HG03520 (cell line): ENCODE measurements around the gene LRRIQ3.
"Not testable (repeated sequence)": the region's sequence is repeated elsewhere in the genome, so short reads cannot be mapped to it uniquely, and the experiment has no call there.

Experiments used
- ATAC-seq: cut with Tn5 transposase; IDR thresholded peaks from one replicate; pipeline ENCODE4 v1.9.1; 2021; ENCODE audit warnings: mild to moderate bottlenecking, moderate library complexity; ENCODE audit not compliant: unreplicated experiment

The LRRIQ3 gene, protein sequence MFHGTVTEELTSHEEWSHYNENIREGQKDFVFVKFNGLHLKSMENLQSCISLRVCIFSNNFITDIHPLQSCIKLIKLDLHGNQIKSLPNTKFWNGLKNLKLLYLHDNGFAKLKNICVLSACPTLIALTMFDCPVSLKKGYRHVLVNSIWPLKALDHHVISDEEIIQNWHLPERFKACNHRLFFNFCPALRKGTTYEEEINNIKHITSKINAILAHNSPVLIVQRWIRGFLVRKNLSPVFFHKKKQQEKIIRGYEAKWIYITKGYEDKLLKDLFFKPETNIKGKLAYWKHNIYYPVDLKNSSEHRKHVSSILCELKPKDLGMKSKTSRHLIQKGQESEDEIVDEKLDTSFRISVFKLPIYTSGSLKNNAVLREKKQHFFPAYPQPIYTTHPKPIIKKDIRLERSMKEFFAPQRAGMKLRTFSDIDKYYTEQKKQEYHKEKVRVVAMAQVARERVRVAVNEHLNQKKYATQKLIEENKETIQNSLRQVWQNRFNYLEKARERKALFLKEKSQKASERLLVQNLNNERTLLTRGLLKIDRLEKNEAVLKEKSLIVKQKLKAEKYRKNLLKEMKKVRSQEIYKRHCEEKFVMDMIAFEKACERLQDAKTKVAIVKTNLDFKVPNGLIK

DNA sequence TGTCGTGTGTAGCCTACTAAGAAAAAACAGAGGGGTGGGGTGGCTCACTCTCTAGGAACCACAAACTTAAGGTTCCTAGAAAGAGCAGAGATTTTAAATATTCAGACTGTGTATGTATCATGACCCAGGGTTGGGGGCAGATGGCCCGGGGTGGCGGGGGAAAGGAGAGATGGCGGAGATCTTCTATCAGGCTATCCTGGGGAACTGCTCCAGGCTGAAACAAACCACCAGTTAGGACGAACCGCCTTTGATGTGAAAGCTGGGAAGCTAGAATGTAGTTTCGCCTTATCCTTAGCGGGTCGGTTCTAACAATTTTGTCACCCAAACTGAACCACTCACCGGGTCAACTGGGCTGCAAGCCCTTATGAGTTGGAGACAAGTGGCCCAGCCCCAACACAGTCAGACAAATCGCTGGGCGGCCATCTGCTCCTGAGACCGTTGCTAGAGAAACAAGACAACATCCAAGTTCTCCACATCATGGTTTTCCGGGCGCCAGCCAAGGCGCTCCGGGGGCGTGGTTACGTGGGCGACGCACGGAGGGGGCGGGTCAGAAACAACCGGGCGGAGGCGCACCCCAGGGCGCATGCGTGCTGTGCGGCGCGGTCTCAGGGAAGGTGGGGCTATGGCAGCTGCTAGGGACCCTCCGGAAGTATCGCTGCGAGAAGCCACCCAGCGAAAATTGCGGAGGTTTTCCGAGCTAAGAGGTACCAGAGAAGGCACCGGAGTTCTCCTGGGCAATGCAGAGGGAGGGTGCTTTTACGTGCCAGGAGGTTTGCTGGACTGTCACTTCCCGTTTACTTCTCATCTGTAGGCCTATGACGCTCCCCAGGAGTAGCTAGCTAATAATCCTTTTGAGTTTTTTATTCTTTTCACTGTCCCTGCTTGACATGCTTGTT, at the start of gene LRRIQ3, which contains the start of gene FPGT:
Gene LRRIQ3 (minus strand): TSS at position 520 of the 896 bp plus-strand sequence. CDS start 14,492 bp downstream, outside the sequence.
Gene FPGT (plus strand): TSS at position 586 of the 896 bp plus-strand sequence. CDS start 37 bp downstream, at position 623.
- peak; percentile 92 for ATAC-seq

DNA sequence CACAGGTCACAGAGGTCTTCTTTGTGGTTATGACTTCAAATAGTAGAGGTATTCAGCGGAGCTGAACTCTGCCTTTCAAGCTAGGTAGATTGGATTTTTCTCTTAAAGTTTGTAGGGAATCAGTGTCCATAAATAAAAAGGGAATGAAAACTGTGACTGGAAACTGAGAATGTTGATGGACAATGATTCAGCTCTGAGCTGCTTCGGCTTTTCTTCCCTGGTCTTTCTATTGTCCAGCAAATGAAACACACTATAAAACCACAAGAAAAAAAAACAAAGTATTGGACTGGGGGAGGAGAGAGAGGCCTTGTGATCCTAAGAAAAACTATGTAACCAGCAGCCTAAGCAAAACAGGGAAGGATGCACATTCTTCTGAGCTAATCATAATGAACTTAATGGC, 48.3 kb upstream of the LRRIQ3 start:
- ATAC-seq, result no peak

DNA sequence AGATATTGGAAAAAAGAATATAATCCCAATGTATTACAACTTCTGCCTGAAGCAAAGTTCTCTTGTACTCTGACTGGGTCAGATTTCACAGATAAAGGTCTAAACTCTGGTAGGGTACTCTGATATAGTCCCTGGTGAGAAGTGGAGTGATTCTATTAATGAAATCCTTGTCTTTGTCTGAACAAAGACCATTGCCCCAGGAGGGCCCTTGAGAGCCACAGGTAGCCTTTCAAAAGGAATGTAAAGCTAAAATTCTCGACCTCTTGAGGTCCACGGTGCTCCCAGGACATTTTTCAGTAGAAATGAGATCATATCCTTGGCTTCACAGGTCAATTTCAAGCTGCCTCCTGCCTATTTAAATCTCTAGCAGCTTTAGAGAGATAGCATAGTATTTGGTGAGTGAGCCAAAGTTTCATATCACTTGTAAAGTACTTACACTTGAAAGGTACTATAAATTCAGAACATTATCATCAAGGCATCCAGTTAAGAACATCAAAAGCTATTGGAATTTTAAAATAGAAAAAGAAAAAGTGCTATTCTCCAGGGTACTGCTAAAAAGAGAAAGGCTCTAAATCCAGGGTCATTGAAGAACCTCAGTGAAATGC, 47.3 kb upstream of the LRRIQ3 start:
- no peak for ATAC-seq

DNA sequence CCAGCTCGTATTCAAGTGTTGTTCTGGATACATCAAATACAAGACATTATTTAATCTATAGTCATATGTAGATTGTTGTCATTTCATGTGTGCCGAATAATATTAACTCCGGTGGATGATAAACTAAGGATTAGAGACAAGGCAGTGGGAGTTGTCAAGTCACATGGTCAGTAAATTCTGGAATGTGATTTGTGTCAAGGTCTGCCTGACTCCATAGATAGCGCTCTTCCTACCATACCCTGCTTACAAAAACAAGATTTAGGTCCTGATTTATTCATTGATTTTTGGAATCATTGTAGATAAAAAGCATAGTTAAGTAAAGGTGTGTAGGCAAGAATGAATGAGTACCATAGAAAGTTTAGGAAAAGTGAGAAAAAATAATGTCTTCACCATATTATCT, 39.8 kb upstream of the LRRIQ3 start:
- no peak for ATAC-seq

DNA sequence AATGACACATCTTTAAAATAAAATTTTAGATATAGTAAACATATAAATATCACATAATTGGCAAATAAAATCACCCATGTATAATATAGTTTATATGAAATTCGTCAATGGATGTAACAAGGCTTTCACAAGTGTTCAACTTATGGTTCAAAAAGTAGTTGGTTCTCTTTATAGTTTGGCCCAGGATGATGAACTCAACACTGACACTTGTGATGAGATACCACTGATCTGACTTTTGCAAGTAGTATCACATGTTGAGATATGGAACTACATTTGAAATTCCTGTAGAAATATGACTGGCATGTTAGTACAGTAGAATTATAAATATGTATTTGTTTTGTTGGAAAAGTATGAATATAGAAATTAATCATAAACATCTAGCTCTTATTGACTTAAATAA, 39.1 kb upstream of the LRRIQ3 start:
- no peak for ATAC-seq

DNA sequence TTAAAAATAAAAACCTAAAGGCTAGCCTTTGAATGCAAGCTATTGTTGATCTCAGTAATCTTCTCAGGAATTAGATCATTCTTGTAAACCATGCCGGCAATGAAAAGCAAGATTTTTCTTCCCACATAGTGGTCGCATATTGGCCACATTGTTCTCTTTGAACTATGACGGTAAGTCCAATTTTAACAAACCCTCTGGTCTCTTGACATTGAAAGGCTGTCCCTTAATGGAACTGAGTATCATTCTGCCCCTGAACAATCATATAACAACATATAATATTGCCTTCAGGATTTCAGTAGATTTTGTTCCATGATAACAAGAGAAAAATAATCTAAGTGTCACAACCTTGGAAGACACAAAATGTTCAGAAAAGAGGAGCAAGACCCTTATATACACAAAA, 38.5 kb upstream of the LRRIQ3 start:
- no peak for ATAC-seq

DNA sequence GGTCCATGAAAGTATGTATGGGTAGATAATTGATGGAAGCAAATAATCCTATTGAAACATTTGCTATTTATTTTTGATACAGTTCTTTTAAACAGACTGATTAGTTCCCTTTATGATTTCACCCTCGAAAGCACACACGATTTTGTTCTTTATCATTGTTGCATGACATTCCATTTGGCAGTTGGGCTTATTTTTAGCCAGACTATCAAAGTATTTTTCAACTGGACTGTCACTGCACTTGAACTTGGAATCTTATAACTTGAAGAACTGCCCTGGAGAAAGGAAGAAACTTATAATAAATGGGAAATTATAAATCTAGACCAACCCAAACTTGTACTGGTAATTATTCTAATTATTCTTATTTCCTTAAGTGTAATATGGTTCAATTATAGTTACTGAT, 37.2 kb upstream of the LRRIQ3 start, which contains the start of gene TNNI3K:
Gene TNNI3K (plus strand): TSS at position 235 of the 400 bp plus-strand sequence. CDS start 65 bp downstream, at position 300.
- ATAC-seq, result no peak

DNA sequence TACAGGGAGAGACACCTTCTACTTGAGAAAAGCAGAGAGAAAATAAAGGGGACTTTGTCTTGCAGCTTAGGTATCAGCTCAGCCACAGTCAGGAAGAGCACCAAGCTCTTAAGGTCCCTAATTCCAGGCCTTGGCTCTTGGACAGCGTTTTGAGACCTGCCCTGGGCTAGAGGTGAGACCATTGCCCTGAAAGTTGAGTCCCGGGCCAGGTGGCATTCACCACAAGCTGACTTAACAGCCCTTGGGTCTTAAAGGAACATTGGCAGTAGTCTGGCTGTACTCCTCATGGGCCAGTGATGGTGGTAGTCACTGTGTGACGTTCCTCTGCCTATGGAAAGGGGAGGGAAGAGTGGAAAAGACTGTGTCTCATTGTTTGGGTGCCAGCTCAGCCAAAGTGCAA, 25.5 kb upstream of the LRRIQ3 start:
- no peak for ATAC-seq

DNA sequence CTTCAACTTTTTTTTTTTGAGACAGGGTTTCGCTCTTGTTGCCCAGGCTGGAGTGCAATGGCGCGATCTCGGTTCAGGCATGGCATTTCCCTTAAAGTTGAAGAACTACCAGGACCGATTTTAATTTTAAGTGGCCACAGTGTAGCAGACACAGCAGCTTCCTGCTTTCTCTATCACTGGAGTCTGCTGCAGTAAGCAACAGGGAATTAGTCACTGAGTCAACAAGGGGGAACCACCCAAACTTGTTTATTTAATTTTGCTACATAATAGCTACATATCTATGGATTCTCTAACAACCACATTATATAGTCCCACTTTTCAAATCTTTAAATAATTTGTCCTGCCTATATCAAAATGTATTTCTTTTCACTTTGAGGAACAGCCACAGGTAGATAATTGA, 24.7 kb upstream of the LRRIQ3 start:
- no peak for ATAC-seq

DNA sequence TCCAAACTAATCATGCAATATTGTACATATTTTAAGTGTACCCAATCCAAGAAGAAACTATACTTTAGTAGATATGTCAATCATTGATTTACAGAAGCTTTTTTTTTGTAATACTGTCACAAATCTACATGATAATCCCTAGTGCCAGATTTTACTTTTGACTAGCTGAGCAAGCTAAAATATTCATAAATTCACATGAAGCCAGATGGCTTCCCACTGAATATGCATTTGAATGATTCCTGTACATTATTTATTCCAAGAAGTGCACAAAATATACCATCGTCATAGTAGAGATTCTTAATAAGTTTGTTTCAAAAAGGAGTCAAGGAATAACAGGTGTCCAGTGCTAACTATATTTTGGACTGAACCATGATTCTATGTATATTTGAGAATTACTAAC, 17.3 kb upstream of the LRRIQ3 start:
- no peak for ATAC-seq

DNA sequence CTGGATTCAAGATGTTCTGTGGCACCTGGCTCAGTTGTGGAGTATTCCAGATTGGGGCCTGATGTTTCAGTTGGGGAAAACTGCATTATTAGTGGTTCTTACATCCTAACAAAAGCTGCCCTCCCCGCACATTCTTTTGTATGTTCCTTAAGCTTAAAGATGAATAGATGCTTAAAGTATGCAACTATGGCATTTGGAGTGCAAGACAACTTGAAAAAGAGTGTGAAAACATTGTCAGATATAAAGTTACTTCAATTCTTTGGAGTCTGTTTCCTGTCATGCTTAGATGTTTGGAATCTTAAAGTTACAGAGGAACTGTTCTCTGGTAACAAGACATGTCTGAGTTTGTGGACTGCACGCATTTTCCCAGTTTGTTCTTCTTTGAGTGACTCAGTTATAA, 7.3 kb upstream of the LRRIQ3 start:
- no peak for ATAC-seq

DNA sequence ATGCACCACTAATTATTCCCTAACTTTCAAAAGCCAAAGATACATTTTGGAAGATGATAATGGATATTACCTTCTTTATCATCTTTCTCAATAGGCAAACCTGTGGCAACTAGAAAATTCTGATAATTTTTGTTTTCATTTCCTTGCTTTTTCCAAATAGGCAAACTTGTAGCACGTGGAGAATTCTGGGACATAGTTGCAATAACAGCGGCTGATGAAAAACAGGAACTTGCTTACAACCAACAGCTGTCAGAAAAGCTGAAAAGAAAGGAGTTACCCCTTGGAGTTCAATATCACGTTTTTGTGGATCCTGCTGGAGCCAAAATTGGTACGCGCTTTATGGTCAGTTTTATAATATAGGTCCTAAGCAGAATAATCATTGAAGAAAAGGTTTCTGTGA, 1.5 kb upstream of the LRRIQ3 start:
- no peak for ATAC-seq

DNA sequence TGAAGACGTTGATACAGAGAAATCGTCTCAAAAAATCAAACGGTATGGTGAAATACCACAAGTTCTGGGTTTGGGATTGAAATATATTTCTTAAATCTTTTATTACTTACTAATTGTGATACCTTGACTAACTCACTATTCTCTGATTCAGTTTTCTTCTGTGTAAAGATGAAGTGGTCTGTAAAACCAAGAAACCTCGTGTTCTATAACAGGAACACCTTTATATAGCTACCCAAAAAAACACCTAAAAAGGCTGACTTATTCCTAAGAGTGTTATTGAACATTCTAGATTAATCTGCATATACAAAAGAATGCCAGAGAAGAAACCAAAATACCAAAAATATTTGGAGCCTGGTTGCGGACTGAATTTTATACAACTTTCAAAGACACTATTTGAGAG, 721 bp downstream of the LRRIQ3 start:
- peak; percentile 10 for ATAC-seq

DNA sequence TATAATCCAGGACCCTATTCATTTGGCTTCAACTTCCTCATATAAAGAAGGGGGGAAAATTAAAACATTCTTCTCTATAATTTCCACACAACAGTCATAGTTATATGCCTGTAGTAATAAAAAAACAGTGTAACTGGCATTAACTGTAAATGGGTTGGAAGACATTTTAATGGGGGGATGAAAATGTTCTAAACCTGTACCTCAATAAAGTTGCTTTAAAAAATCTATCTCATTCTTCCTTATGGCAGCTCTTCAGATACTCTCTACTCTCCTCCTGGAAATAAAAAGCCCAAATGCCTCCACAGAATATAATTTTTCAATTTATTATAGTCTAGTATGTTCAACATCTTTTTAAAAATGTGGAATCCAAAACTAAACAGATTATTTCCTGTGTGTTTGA, 2.6 kb downstream of the LRRIQ3 start:
- ATAC-seq, result no peak

DNA sequence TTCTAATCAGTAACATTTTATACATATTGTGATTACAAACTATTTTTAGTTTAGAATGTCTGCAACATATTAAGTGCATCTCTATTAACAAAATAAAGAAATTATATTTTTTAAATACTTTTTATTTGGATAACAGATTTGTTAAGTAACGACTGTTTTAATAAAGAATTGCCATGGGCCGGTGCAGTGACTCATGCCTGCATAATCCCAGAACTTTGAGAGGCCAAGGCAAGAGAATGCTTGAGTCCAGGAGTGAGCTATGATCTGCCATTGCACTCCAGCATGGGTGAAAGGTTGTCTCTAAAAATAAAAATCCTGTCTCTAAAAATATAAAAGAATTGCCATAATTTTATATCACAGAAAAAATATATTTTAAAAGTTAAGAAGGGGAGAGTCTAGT, 4.1 kb downstream of the LRRIQ3 start:
- ATAC-seq, result no peak

DNA sequence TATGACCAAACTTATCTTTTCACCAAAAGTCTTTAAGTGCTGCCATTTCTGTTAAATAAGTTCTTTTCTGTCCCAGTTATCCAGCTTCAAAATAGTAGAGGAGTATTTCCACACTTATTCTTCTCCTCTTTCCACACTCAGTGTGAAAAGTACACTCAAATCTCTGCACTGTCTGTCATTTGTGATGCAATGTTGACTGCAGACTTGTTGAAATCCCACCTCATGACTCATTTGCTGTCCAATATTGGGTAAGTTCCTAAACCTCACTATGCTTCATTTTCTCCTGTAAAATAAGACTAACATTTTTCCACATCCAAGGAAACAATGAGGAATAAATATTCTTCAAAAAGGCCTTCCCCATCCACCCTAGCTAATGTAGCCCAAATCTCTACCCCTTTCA, 17.5 kb downstream of the LRRIQ3 start:
- ATAC-seq, result no peak

DNA sequence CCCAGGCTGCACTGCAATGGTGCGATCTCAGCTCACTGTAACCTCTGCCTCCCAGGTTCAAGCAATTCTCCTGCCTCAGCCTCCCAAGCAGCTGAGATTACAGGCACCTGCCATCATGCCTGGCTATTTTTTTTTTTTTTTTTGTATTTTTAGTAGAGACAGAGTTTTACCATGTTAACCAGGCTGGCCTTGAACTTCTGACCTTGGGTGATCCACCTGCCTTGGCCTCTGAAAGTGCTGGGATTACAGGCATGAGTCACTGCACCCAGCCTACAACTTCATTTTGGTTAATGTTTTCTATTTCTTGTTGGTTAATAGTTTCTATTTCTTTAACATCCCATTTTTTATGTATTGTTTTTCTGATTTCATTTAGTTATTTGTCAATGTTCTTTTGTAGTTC, 23.6 kb downstream of the LRRIQ3 start:
- not testable (repeated sequence) for ATAC-seq

DNA sequence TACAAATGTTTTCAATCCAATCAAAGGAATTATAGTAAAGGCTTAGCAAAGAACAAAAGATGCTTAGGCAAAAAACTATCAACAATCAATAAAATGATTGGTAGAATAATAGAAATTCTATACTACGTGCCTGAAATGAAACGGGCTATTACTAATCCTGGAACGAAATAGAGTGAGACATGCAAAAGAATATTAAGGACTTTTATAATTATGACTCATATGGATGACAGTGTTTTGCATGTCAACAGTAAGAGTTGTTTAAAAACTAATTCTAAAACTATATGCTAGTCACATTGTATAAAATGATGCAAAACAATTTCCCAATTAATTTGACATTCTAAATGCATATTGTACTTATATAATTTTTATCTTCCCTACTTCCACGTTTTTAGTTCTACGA, 35.6 kb downstream of the LRRIQ3 start:
- no peak for ATAC-seq

DNA sequence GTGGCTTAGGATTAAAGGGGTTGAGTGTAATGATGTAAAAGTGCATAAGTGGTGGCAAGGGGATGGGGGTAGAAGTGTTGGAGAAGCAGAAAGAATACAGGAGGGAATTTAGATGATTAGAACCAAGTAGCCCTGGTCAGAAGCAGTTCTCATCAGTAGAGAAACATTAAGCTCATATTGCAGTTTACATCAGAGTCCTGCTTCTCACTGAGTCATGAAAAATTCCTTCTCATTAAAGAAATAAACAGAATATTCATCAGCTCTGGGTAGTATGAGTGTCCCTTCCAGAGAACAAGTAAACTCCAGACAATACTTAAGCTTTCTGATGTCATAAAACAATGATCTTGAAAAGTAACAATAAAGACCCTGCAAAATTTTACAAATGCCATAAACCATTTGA, 36.5 kb downstream of the LRRIQ3 start:
- no peak for ATAC-seq

DNA sequence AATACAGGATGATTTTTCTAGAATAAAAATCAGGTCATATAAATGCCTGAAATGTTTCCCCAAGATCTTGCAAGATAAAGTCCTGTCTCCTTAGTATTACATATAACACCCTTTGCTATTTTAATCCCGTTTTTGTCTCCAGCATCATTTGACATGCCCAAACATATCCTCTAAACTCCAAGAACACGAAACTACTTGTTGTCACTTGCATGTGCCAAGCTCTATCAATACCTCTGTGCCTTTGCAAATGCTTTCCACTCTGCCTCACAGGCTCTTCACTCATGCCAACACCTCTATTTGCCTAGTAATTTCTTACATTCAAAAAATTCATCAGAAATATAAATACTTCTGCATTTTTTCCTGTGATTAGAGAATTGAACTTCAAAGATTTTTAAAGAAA, 37.9 kb downstream of the LRRIQ3 start:
- ATAC-seq, result no peak

DNA sequence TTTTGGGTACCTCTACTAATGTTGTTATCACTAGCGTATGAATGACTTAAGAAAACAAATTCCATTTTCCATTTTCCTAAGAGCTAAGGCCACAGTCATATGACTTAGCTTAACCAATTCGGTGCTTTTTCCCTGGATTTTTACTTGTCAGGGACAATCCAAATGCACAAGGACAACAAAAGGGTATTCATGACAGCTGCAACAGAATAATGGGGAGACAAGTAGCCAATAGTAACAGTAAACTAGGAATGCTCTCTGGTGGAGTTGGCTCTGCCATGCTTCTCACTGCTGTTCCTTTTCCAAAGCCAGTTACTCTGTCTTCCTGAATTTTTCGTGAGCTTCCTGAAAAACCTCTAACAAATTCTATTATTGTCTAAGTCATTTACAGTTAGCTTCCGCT, 52.9 kb downstream of the LRRIQ3 start:
- no peak for ATAC-seq
